GM12872 (cell line): ENCODE data around the gene NEB.

Source experiments
- CTCF ChIP-seq: IDR thresholded peaks from 3 replicates; pipeline ENCODE4 v1.5.1; 2011; ENCODE audit warnings: low read depth, mild to moderate bottlenecking, low read length, moderate library complexity; ENCODE audit not compliant: insufficient read depth

NEB gene

GRCh38 chr2:151688719-151689118 lies 45.6 kb downstream of the NEB start:
- no peak for TF ChIP-seq CTCF

- no peak for TF ChIP-seq CTCF
Measured at GRCh38 chr2:151682459-151683003, 51.7 kb downstream of the NEB start.

- no peak for TF ChIP-seq CTCF
Measured at GRCh38 chr2:151681051-151681450, 53.2 kb downstream of the NEB start.

- TF ChIP-seq CTCF: no peak
Measured at GRCh38 chr2:151679994-151680393, 54.3 kb downstream of the NEB start.

GRCh38 chr2:151678849-151679248 lies 55.4 kb downstream of the NEB start:
- no peak for TF ChIP-seq CTCF

- no peak for TF ChIP-seq CTCF
Measured at GRCh38 chr2:151673016-151673415, 61.3 kb downstream of the NEB start.

- TF ChIP-seq CTCF: no peak
Measured at GRCh38 chr2:151672277-151672676, 62.0 kb downstream of the NEB start.
